Hematopoietic multipotent progenitor cell treated with erythropoietin and hydrocortisone succinate and interleukin-3 and kit ligand, for 6 days (in vitro differentiated cells): ENCODE results near the gene TOX2.

Source experiments
- DNase-seq: peaks from one replicate; pipeline ENCODE4 v3.0.0-alpha.2; 2015

TOX2 gene

GRCh38 chr20:43960231-43960630, 45.6 kb downstream of the TOX2 start:
- DNase-seq = no peak

GRCh38 chr20:43961116-43961515, 46.5 kb downstream of the TOX2 start:
- DNase-seq = no peak

- DNase-seq = no peak
Observed at GRCh38 chr20:43961541-43962471, 47.2 kb downstream of the TOX2 start.

- no peak for DNase-seq
Observed at GRCh38 chr20:43962530-43962929, 47.9 kb downstream of the TOX2 start.

- no peak for DNase-seq
Observed at GRCh38 chr20:43963233-43963632, 48.6 kb downstream of the TOX2 start.

GRCh38 chr20:43963872-43964791, 49.5 kb downstream of the TOX2 start:
- peak; percentile 43 for DNase-seq

- no peak for DNase-seq
Observed at GRCh38 chr20:43968341-43969000, 53.8 kb downstream of the TOX2 start.

GRCh38 chr20:43969028-43969447, 54.4 kb downstream of the TOX2 start:
- DNase-seq = no peak

GRCh38 chr20:43969501-43970182, 55.0 kb downstream of the TOX2 start:
- no peak for DNase-seq

- no peak for DNase-seq
Observed at GRCh38 chr20:43971267-43971666, 56.6 kb downstream of the TOX2 start.

GRCh38 chr20:43972051-43972450, 57.4 kb downstream of the TOX2 start:
- DNase-seq = no peak

GRCh38 chr20:43972692-43973091, 58.0 kb downstream of the TOX2 start:
- no peak for DNase-seq

- DNase-seq = no peak
Observed at GRCh38 chr20:43973231-43973630, 58.6 kb downstream of the TOX2 start.

- no peak for DNase-seq
Observed at GRCh38 chr20:43973671-43974450, 59.2 kb downstream of the TOX2 start.

- DNase-seq = no peak
Observed at GRCh38 chr20:43974695-43975094, 60.0 kb downstream of the TOX2 start.

- no peak for DNase-seq
Observed at GRCh38 chr20:43975096-43975768, 60.6 kb downstream of the TOX2 start.

GRCh38 chr20:43976547-43976946, 61.9 kb downstream of the TOX2 start:
- DNase-seq = no peak

- DNase-seq = no peak
Observed at GRCh38 chr20:43977252-43977651, 62.6 kb downstream of the TOX2 start.

GRCh38 chr20:43977962-43978361, 63.3 kb downstream of the TOX2 start:
- DNase-seq = no peak

GRCh38 chr20:43979576-43980105, 65.0 kb downstream of the TOX2 start:
- DNase-seq = no peak

GRCh38 chr20:43981540-43981939, 66.9 kb downstream of the TOX2 start:
- no peak for DNase-seq
